T follicular helper cell (primary cell): Measurements from ENCODE around the gene ASIC1.
"Not testable (repeated sequence)": the region's sequence is repeated elsewhere in the genome, so short reads cannot be mapped to it uniquely, and the experiment has no call there.

Experiments
- DNase-seq: peaks from one replicate; pipeline ENCODE4 v3.0.0-alpha.2; 2020; ENCODE audit warnings: low read depth
- total RNA-seq, 2 experiments: gene quantifications; one replicate each; lab custom pipeline; 2026; lab: John Stamatoyannopoulos, UW

The ASIC1 gene
- 0.78 to 2.0 reads per million in 2 experiments for total RNA-seq

DNA sequence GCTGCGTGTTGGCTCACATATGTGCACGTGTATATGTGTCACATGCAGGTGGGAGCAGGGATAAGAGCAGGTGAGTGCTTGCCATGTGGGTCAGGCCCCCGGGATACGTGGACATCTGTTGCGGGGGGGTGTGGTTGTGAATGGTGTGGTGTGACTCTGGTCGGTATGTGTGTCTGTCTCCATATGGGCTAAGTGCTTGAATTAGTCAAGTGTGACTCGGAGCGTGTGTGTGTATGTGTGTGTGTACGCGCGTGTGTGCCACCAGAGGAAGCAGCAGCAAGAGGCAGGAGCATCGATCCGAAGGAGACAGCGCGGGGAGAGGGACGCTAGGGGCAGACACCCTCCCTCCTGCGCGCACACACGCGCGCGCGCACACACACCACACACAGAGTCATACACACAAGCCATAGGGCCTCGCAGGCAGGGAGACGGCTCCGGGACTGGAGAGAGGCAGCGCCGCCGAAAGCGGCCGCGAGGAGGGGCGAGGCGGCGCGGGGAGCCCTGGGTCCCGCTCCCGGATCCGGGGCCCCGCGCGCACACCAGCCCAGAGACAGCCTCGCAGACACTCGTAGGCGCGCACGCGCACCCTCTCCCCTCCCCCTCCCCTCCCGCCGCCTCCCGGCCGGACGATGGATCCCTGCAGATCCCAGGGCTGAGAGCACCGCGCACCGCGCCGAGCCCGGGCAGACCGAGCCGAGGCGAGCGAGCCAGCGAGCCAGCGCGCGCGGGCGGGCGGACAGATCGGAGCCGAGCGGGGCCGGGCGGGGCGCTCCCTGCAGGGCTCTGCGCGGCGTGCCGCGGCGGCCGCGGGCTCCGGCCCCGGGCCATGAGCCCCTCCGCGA, at the start of gene ASIC1:
ASIC1 (plus strand) TSS at position 597 of the 842 bp plus-strand sequence. CDS start 1,171 bp downstream, outside the sequence.
- DNase-seq, result peak; percentile 13

DNA sequence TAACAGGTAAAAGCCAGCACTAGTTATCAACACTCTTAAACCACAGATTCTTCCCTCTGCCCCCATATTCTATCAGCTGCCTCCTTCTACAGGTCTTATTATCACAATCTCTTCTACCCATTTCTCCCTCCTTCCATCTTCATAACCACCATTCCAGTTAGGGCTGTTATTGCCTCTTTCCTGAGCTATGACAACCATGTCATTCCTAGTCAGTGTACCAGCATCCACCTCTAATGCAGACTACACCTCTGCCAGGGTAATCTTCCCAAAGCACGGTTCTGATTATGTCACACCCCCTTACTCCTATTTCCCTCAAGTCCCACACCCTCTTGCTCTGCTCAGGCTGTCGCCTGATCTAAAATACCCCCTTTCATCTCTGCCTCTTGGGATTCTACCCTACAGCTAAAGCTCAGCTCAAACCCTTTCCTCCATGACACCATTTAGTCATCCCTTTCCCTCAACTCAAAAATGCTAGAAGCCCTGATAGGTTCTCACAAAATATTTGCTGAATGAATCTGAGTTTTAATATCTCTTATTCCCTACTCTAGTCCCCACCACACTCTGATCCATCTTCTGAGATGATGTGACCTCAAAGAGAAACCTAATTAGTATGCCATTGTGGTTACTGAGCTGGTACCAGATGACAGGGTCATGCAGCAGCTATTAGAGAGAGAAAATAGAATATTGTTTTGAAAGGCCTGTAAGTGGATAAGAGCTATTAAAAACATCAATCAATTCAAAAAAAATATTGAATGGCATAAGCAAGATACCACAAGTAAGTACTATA, 43.8 kb upstream of the ASIC1 start:
- no peak for DNase-seq

DNA sequence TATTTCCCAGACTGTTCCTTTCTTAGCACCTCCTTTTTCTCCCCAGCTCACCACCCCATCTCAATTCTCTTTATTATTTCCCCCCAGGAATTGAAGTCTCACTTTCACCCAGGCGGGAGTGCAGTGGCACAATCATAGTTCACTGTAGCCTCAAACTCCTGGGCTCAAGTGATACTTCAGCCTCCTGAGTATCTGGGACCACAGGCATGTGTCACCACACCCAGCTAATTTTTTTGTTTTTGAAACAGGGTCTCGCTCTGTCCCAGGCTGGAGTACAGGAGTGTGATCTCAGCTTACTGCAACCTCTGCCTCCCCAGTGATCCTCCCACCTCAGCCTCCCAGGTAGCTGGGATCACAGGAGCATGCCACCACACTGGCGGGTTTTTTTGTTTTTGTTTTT, 43.1 kb upstream of the ASIC1 start:
- no peak for DNase-seq

DNA sequence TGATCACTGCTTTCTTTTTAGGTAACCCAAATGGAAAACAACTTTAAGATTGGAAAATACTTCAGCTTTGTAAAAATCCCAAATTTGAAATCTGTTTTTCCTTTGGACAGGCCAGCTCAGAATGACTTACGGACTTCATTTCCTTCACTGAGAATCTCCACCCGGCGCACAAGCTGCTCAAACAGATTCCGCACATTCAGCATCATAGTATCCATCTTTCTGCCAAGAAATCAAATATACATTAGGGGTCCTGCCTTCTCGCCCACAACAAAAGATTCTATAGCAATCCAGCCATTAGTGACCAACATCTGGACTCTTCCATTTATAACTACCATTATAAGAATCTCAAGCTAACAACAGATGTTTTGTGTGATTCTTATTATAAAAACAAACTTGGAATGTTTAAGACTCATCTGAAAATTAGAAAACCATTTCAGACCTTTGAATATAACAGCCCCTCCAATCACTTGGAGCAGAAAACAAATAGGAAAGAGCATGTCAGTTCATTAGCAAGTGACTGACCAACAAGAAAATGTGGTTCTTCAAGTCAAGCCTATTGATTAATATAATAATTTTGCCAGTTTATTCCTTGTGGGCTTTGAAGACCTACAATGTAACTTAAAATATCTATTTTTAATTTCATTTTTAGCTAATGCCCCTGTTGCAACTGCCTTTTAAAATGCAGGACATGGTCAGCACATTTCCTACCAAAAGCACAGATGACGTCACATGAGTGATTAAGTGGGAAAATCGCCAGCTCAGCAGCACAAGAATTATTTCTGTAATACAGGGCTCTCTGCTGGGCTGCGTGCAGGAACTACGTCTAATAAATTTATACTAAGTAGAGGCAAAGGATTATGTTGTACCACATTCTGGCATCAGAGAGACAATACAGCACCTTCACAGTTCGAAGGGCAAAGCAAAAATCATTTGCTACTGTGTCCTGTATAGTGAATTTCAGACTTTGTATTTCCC, 40.6 kb upstream of the ASIC1 start:
- no peak for DNase-seq

DNA sequence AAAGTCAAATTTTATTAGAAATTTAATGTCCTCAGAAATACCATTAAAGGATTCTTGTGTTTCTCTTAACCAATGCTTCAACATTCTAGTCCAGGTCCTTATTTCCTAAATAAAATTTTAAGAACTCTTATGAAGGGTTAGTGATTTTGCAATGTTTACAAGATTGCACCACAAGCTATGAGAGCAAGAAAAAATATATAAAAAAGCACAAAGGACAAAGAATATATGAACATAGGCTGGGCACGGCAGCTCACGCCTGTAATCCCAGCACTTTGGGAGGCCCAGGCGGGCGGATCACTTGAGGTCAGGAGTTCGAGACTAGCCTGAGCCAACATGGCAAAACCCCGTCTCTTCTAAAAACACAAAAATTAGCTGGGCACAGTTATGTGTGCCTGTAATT, 39.8 kb upstream of the ASIC1 start:
- DNase-seq, result no peak

DNA sequence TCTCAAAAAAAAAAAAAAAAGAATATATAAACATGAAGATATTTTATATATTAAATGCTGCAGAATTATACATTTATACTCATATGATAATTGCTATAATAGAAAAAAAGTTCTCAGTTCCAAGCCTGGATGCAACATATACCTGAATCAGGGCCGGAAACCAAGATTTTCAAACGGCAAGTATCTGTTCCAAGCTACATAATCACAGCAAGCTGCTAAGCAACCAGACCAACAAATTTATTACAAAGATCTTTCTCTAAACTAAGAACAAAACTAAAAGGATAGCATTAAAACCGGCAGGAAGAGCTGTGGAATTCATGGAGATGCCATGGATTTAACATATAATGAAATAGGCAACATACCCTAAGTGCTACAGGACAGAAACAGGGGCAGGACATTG, 39.2 kb upstream of the ASIC1 start:
- DNase-seq, result no peak

DNA sequence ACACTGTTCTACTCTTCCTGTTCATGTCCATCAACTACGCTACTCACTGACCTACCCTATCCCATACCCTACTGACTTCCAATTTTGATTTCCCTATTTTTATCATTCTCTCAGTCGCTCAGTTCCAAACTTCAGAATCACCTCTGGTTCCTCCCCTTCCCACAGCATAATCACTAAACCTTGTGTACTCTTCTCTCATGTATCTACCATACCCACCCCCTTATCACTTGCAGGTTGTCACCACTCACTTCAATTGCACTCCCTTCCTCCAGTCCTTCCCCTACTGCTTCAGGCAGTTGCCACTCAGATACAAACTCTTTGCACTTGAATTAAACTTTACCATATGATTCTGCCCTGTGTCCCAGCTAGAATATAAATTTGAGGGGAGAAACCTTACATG, 38.4 kb upstream of the ASIC1 start:
- DNase-seq, result no peak

DNA sequence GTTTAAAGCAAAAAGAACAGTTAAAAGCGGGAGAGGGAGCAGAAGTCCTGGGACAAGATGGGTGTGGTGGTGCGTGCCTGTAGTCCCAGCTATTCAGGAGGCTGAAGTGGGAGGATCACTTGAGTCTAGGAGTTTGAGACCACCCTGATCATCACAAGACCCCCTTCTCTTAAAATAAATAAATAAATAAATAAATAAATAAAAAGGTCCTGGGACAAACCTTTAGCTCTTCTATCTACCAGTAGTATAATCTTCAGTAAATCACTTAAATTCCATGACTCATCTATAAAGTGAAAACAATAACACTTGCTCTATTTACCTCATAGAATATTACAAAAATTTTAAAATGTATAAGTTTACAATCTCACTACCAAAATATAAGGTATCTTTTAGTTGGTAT, 37.9 kb upstream of the ASIC1 start:
- no peak for DNase-seq

DNA sequence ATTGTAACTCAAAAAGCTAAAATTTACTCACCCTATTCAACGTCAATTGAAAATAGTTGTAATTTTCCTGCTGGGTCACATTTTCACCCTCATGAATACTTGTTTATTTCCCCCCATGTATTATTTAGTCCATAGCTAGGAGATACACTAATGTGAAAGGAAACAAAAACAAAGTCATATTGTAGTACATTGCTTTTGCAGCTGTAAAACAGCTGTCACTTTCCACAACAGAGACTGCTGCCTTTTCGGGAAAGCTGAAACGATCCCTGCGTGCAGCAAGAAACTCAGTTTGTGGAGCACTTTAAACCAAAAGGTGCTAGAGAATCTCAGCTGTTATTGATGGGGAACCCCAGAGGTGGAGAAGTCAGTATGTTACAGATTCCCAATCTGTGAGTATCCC, 36.4 kb upstream of the ASIC1 start:
- no peak for DNase-seq

DNA sequence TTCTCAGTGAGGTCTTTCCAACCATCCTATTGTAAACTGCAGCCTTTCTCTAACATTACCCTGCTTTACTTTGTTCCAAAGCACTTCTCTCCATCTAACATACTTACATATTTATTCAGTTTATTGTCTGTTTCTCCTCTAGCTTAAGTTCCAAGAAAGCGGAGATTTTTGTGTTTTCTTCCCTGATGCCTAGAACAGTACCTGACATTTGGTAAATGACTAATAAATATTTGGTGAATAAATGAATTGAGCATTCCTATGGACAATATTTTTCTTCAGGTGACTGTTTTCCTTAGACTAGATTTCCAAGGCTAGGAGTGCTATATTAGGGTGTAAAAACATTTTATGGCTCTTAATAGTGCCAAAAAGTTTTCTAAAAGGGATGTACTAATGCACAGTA, 34.5 kb upstream of the ASIC1 start:
- no peak for DNase-seq

DNA sequence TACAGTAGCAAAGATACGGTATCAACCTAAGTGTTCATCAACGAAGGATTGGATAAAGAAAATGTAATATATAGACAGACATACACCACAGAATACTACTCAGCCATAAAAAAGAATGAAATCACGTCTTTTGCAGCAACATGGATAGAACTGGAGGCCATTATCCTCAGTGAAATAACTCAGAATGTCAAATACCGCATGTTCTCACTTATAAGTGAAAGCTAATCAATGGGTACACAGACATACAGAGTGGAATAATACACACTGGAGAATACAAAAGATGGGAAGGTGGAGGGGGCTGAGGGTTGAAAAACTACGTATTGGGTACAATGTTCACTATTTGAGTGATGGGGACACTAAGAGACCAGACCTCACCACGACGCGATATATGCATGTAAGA, 33.2 kb upstream of the ASIC1 start:
- DNase-seq, result no peak

DNA sequence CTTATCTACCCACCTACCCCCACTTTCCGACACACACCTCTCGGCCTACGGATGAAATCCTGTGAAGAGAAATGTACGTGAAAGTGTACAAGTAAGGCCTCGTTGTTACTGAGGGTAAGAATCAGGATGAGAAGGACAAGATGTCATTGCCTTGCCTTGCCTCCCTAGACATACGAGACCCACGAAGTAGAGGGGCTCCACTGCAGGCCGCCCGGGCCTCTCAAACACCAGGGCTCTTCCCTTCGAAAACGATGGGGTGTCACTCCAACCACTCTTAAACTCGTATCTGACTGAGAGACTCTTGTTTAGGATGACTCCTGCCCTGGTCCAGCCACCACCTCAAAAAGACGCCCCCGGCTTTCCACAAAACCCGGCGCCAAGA, 32.6 kb upstream of the ASIC1 start:
- no peak for DNase-seq

DNA sequence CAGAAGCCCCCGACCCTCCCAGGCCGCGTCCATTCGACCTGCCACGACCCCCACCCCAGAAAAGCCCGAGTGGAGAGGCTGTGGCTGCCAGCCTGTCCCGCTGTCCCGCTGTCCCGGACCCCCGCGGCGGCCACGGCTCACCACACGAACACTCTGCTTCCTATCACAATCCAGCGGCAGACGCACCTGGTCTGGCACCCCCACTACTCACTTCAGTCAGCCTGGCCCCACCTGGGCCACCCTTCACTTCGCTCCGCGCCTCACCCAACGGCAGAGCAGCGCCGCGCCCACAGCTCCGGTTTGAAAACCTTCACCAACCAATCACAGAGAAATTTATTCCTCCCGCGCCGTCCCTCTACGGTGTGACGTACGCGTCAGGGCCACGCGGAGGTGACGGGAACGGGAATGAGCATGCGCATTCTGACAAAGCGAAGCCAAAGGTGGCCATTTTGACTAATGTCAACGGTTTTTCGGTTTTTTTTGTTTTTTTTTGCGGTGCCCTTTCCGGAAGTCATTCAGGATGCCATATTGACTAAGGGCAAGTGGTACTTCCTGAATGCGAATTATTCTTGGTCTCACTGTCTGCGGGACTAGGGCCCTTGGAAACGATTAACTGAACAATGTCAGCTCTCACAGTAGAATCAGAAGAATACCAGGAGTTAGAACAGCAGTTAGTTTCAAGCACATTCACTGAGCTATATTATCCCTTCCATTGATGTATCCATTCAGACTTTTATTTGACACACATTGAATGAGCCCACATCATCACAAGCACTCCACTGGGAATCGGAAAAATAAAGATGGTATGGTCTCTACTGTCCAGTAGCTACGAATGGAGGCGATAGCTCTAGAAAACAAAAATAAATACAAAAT, 32.0 kb upstream of the ASIC1 start, which contains the start of gene RACGAP1:
RACGAP1 (minus strand) TSS at position 308 of the 873 bp plus-strand sequence. CDS start 8,779 bp downstream, outside the sequence.
- peak; percentile 94 for DNase-seq

DNA sequence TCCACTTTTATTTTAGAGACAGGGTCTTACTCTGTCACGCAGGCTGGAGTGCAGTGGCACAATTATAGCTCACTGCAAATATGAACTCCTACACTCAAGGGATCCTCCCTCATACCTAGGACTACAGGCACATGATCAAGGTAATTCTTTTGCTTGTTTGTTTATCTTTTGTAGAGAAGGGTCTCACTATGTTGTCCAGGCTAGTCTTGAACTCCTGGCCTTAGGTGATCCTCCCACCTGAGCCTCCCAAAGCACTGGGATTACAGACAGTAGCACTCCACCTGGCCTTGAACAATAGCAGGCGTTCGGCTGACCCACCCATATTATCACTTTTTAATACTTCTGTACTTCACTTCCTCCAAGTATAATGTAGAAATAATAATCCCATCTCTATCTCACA, 30.7 kb upstream of the ASIC1 start:
- no peak for DNase-seq

DNA sequence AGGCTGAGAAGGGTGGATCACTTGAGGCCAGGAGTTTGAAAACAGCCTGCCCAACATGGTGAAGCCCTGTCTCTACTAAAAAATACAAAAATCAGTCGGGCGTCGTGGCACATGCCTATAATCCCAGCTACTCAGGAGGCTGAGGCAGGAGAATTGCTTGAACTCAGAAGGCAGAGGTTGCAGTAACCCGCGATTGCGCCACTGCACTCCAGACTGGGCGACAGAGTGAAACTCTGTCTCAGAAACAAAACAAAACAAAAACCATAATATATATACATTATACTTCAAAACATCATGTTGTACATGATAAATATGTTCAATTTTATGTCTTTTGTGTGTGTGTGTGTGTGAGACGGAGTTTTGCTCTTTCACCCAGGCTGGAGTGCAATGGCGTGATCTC, 26.9 kb upstream of the ASIC1 start:
- DNase-seq, result not testable (repeated sequence)

DNA sequence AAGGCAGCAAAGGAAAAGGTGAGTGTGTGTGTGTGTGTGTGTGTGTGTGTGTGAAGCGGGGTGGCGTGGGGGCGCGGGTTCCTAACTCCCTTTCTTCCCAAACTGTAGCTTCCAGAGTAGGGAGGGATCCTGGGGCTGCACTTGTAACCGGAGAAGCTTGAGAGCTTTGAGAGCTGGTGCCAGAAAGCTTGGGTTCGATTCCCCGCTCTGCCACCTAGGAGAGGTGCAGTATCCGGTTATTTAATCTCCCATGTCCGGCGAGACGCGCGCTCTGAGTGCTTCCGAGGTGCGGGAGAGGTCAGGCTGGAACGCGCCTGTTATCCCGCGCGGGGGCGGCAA, 24.9 kb upstream of the ASIC1 start:
- no peak for DNase-seq

DNA sequence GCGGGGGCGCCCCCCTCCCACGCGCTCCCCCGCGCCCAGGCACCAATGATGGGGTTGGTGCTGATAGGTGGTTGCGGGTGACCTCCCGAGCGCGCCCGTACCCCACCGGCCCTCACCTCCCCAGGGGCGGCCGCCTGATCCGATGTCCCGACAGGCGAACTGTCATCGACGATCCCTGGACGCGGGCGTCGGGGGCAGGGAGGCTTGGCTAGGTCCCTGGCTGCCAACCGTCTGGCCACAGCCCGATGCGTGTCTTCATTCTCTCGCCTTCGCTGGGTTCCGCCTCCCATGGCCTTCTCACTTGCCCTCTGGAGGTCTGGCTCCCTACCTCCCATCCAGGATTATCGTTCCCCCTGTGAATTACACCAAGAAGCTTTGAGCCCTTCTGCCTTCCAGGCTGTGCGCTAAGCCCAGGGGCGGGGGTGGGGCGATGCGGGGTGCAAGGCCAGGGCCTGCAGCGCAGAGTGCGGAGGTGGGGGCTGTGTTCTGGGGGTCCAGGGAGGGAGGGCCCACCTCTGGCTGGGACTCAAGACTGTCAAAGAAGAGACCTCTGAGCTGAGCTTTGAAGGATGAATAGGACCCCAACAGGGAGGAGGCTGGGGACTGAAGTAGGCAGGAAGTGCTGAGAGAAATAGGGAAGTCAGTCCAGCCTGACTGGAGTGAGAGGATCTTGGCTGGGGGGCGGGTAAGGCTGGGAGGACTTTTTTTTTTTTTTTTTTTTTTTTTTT, 24.4 kb upstream of the ASIC1 start:
- DNase-seq, result no peak

DNA sequence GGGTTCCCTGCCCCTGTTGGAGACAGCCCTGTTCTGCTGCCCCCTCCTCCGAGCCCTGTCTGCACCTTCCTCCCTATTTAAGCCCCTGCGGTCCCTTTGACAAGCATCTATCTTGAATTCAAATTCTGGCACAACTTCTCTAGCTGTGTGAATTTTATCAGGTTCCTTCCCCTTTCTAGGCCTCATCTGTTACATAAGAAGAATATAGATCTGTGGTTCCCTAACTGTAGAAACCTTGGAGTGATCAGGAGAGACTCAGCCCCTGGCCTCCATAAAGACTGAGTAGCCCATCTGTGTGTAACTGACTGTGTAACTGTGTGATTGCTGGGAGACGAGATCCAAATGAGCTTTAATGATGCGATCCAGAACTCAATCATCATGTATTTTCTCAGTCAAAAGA, 19.1 kb upstream of the ASIC1 start:
- DNase-seq, result no peak

DNA sequence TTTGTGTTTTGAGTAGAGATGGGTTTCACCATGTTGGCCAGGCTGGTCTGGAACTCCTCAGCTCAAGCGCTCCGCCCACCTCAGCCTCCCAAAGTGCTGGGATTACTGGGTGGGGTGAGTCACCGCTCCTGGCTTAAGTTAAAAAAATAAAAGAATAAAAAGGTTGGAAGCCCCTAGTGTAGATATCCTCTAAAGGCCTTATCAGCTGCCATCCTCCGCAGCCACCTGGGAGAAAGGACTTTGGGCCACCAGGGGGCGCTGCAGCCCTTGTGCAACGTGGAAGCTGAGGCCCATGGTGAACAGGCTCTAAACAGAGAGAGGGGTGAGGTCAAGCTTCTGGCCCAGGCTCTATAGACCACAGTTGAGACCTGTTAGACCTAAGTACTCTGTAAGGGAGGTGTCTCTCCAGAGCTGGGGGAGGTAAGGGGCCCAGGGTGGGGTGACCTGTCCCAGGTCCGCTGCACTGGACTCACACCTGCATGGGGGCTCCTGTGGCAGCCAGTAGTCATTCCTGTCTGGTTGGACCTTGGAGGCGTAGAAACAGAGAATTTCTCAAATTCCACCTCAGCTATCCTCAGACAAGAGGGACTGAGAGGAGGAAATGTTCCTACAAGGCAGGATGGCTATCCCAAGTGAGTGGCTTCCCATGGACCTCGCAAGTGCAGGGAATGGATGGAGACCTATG, 18.1 kb upstream of the ASIC1 start:
- DNase-seq, result peak; percentile 61

DNA sequence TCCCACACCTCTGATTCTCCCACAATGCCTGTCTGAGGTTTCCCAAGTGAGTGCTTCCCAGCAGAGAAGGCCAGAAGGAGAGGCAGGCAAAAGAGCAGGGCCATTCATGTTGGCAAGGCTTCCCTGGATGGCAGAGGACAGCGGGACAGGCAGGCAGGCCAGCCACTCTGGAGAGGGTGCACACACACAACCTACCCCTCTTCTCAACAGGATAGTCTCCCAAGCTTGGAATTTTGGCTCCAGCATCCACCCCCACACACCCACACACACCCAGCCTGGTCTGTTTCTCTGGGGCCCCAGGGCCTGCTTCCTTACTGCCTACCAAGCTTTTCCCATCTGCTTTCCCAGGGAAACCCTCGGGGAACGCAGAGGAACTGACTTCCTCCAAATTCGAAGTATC, 16.7 kb upstream of the ASIC1 start:
- no peak for DNase-seq
